Suppressor macrophage treated with lipopolysaccharide for 1 hour (primary cell): Measurements from ENCODE around the gene PPP1R3G.
"Not testable (repeated sequence)": the region's sequence is repeated elsewhere in the genome, so short reads cannot be mapped to it uniquely, and the experiment has no call there.

Source experiments
- DNase-seq, 3 donors: peaks; one replicate each; pipeline ENCODE4 v3.0.0-alpha.2; 2020 to 2022

The PPP1R3G gene

GRCh38 chr6:5084781-5085647, at the start of gene PPP1R3G:
Gene PPP1R3G (plus strand): TSS chr6:5085341. CDS start chr6:5085486, 145 bp downstream.
- peak; percentile 76 to 88 (median 86) for DNase-seq

- peak; percentile 45 to 61 (median 54) for DNase-seq
Measured at GRCh38 chr6:5036269-5036668, 48.9 kb upstream of the PPP1R3G start.

DNA sequence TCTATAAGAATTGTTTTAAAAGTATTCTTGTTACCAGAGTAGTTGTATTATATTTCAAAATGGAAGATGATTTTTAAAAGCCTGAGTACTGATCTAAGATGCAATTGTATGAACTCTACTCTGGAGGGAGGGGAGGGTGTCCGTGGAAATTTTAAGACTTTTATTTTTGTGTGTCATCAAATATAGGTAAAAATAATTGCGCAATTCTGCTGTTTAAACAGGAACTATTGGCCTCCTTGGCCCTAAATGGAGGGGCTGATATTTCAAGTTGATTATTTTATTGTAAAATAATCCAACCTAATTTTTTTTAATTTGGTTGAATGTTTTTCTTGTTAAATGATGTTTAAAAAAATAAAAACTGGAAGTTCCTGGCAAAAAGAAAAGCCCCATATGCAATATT, 43.2 kb upstream of the PPP1R3G start:
- DNase-seq, result no peak

DNA sequence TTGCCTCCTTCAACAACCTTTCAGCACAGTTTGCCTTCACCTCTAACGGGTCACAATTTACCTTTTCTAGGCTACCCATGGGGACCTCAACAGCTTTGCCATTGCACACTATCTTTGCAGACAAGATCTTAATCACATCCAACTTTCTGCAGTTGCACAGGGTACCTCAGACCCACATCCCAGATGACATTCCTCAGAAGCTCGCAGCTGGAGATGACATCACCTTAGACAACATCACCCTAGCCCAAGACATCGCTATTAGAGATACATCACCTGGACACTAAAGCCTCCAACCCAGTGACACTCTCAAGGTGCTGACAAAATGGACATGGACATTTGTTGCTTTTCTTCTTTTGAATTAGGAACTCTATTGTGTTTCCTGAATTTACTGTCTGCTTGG, 42.7 kb upstream of the PPP1R3G start:
- DNase-seq, result no peak

DNA sequence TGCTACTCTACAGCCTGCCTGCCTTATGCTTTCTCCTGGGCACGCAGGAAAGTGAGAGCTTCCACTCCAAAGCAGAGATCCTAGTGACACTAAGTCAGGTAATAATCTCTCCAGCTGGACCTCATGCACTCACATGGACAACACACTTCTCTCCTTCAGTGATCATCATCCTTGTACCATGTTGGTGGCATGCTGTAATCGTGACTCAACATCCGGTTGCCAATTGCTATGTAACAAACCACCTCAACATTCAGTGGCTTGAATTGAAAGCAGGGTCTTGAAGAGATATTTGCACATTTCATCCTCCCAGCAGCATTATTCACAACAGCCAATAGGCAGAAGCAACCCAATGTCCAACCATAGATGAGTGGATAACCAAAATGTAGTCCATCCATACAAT, 40.3 kb upstream of the PPP1R3G start:
- no peak for DNase-seq

GRCh38 chr6:5045416-5045815, 39.7 kb upstream of the PPP1R3G start:
- DNase-seq, result no peak

- DNase-seq, result no peak
Measured at GRCh38 chr6:5046430-5046829, 38.7 kb upstream of the PPP1R3G start.

GRCh38 chr6:5050009-5050408, 35.1 kb upstream of the PPP1R3G start:
- DNase-seq, result peak in 2 of 3 donors; percentile 20 to 28

DNA sequence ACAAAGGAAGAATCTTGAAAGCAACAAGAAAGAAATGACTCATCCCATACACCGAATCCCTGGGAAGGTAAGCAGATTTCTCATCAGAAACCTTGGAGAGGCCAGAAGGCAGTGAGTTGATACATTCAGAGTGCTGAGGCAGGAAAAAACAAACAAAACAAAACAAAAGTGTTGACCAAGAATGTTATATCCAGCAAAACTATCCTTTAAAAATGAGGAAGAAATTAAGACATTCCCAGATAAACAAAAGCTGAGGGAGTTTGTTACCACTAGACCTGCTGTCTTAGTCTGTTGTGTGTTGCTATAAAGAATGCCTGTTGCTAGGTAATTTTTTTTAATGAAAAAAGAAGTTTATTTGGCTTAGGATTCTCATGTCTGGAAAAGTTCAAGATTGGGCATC, 33.7 kb upstream of the PPP1R3G start:
- DNase-seq, result no peak

DNA sequence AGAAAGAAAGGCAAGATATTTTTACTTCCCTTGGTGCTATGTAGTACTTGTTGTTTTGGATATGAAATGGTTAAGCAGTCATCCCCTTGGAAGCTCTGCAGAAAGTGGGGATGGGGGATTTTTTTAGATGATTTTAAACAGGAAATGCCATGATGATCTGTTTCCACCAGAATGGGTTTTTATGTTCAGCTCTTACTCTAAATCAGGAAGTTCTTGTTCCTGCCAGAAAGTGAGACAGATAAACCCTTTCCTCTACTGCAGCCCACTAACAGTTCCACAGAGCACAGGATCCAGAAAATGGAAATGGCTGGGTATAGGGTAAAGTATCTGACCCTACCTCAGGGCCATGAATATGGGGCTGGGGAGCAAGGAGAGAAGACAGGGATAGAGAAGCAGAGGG, 32.1 kb upstream of the PPP1R3G start:
- peak; percentile 56 to 74 (median 69) for DNase-seq

DNA sequence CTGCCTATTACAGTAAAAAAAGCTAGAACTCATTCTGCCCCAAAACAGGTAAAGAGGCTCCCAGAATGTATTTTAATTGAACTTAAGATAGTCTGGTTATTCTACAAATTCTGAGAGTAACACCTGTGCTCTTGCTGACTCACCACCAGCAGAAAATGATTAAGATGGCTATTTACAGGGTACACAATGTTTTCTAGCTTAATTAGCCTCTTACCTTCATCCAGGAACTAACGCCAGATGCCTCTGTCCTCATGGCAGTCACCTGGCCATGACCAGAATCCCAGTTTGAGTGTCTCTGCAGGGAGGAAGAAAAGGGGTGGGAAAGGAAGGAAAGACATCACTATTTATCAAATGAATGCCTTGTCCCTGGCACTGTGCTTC, 31.3 kb upstream of the PPP1R3G start:
- DNase-seq, result no peak

GRCh38 chr6:5054245-5054873, 30.8 kb upstream of the PPP1R3G start:
- DNase-seq, result no peak

- no peak for DNase-seq
Measured at GRCh38 chr6:5055118-5055517, 30.0 kb upstream of the PPP1R3G start.

DNA sequence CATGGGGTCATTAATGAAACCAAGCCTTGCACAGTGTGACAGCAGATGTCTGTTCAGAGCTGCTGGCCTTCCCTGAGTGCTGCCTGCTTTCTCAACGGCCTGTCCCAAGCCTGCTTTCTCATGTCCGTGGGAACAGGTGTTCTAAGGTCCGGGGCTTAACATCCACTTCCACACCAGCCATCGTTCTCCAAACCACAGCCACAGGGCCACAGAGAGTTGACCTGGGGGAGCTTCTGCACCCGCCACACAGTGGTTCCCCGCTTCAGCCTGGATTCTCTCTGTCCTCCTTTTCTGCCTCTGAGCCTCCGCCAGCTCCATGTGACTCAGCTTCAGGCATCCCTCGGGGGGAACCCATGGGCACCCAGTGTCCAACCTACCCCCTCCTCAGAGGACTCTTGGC, 26.9 kb upstream of the PPP1R3G start:
- DNase-seq, result no peak

- DNase-seq, result no peak
Measured at GRCh38 chr6:5059036-5059896, 25.9 kb upstream of the PPP1R3G start.

DNA sequence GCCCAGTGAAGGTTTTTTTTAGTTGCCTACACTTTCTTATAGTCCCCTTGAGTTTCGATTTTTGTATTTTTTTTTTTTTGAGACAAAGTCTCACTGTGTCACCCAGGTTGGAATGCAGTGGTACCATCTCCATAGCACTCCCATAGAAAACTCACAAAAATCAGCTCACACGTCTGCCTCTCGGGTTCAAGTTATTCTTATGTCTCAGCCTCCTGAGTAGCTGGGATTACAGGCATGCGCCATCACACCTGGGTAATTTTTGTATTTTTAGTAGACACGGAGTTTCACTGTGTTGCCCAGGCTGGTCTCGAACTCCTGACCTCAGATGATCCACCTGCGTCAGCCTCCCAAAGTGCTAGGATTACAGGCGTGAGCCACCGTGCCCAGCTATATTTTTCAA, 24.7 kb upstream of the PPP1R3G start:
- not testable (repeated sequence) for DNase-seq

GRCh38 chr6:5061152-5061551, 24.0 kb upstream of the PPP1R3G start:
- no peak for DNase-seq

- no peak for DNase-seq
Measured at GRCh38 chr6:5063617-5064016, 21.5 kb upstream of the PPP1R3G start.

- DNase-seq, result no peak
Measured at GRCh38 chr6:5066456-5067093, 18.6 kb upstream of the PPP1R3G start.

DNA sequence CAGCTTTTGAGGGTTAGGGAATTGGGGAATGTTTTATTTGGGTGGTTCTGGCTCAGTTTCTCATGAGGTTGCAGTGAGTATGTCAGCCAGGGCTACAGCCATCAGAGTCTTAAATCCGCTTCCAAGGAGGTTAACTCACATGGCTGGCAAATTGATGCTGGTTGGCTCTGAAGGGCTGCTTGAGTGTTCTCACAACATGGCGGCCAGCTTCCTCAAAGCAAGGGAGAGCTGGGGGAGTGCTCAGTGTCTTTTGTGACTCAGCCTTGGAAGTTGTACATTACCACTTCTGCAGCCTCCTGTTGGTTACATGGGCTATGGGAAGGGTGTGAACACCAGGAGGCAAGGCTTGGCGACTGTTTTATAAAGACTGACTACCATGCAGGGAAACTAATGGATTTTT, 17.8 kb upstream of the PPP1R3G start:
- DNase-seq, result no peak

DNA sequence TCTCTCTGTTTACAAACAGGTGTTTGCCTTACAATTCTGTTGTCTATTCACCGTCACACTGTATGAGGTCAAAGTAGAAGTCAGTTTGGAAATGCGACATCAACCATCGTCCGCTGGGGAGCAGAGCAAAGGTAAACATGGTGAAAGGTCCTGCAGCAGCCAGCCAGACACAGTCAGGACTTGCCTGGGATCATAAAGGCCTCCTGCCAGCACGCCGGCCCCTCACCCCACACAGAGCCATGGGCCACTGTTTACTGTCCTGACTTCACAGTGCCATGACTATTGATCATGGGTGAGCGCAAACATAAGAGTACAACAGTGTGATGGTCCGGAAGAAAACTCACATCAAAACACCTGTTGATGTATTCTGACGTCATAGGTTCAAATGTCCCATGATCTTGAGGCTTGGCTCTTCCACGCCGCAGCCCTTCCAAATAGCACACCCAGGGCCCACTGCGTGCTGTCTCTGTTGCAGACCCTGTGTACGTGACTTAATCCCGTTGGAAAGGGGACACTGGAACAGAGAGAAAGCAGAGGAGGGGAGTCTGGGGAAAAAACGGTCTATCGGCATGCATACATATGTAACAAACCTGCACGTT, 16.9 kb upstream of the PPP1R3G start:
- no peak for DNase-seq

- no peak for DNase-seq
Measured at GRCh38 chr6:5071216-5071615, 13.9 kb upstream of the PPP1R3G start.

GRCh38 chr6:5072440-5072839, 12.7 kb upstream of the PPP1R3G start:
- no peak for DNase-seq
